Stomach smooth muscle (tissue), 2 donors: ENCODE measurements around the gene CRYBA4.
"Not testable (repeated sequence)": the region's sequence is repeated elsewhere in the genome, so short reads cannot be mapped to it uniquely, and the experiment has no call there.

Source experiments
- H3K27ac ChIP-seq: one replicate; pipeline ENCODE4 v1.7.0; 2013; ENCODE audit warnings: mild to moderate bottlenecking, low read length, inconsistent platforms
- H3K27me3 ChIP-seq, 2 donors: one replicate each; pipeline ENCODE4 v1.7.0; 2013; ENCODE audit warnings: low read length in 2 of 2; ENCODE audit not compliant: insufficient read depth in 2 of 2, control insufficient read depth in 1 of 2
- H3K36me3 ChIP-seq, 2 donors: one replicate each; pipeline ENCODE4 v1.7.0; 2013; ENCODE audit warnings: low read length in 2 of 2; ENCODE audit not compliant: control insufficient read depth in 2 of 2, insufficient read depth in 2 of 2
- H3K4me1 ChIP-seq: one replicate; pipeline ENCODE4 v1.7.0; 2013; ENCODE audit warnings: low read length; ENCODE audit not compliant: control insufficient read depth, insufficient read depth
- H3K4me3 ChIP-seq, 2 donors: one replicate each; pipeline ENCODE4 v1.7.0; 2013; ENCODE audit warnings: low read length in 2 of 2
- H3K9ac ChIP-seq, 2 donors: one replicate each; pipeline ENCODE4 v1.7.0; 2013; ENCODE audit warnings: low read length in 2 of 2, mild to moderate bottlenecking in 1 of 2
- H3K9me3 ChIP-seq, 2 donors: one replicate each; pipeline ENCODE4 v1.7.0; 2013; ENCODE audit warnings: low read length in 2 of 2; ENCODE audit not compliant: control insufficient read depth in 2 of 2
- donor health status: healthy.
- donor health status: Pancreatic carcinoma.

Gene CRYBA4

GRCh38 chr22:26613753-26614152 lies 8.0 kb upstream of the CRYBA4 start:
- H3K27me3 ChIP-seq = peaks cover 8 to 26% of the 10 kb centered on the region in 2 donors

GRCh38 chr22:26614322-26614721 lies 7.4 kb upstream of the CRYBA4 start:
- H3K4me3 ChIP-seq = no peak overlapping the region
- no peaks in the 10 kb centered on the region for H3K4me1 ChIP-seq
- H3K27ac ChIP-seq = no peak overlapping the region
- H3K27me3 ChIP-seq = peaks cover 8 to 30% of the 10 kb centered on the region in 2 donors
- H3K36me3 ChIP-seq = no peaks in the 10 kb centered on the region
- H3K9ac ChIP-seq = no peak overlapping the region
- H3K9me3 ChIP-seq = no peaks in the 10 kb centered on the region

More at GRCh38 chr22:26613753-26614152, 8.0 kb upstream of the CRYBA4 start:
- H3K4me3 ChIP-seq, H3K4me1 ChIP-seq, H3K27ac ChIP-seq, H3K36me3 ChIP-seq, H3K9me3 ChIP-seq, H3K9ac ChIP-seq: not testable (repeated sequence)

DNA sequence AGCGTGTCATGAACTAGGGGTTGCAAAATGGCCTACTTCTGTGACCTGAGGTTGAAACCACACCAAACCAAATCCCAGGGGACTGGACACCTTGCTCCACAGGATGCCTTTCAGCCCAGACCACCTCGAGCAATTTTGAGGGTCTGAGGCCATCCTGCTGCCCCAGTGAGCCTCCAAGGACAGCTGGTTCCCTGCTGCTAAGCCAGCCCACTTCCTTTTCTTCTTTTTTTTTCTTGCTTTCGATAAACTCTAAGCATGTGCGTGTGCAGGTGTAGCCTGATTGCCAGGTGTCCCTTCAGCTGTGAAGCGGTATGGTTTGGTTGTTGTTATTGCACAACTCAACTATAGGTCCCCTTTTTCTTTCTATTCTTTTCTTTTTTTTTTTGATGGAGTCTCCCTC lies 6.6 kb upstream of the CRYBA4 start:
- Histone ChIP-seq H3K4me1 (no peaks in the 10 kb centered on the region), H3K27ac (no peak overlapping the region), H3K4me3 (no peak overlapping the region), H3K27me3 (peaks cover 8 to 30% of the 10 kb centered on the region in 2 donors), H3K9ac (no peak overlapping the region), H3K36me3 (no peaks in the 10 kb centered on the region), H3K9me3 (no peaks in the 10 kb centered on the region)

DNA sequence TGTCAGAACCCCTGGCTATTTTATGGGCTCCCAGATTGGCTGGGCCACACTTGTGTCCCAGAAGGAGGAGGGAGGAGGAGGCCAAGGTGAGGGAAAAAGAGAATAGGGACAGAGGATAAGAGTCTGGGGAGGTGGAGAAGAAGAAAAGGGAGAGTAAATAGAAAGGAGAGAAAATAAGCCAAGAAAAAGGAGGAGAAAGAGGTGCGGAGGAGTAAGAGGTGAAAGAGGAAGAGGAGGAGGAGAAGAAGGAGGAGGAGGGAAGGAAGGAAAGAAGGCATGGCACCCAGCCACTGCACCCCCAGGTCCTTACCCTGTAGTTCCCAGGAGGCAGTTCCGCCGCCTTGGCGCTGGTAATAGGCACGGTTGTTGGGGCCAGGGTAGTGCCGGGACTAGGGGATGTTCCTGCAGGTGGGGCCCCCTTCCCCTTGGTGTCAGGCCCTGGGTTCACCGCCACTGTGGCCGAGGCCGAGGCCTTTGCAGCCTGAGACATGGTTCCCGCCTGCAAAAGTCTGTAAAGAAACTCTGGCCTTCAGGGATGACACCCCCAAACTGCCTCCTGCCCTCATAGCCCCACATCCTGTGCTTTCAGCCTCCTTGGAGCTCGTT lies 5.8 kb upstream of the CRYBA4 start:
- Histone ChIP-seq H3K9me3 (no peaks in the 10 kb centered on the region), H3K9ac (no peak overlapping the region), H3K27me3 (peaks cover 8 to 27% of the 10 kb centered on the region in 2 donors), H3K27ac (no peak overlapping the region), H3K4me1 (no peaks in the 10 kb centered on the region), H3K4me3 (no peak overlapping the region), H3K36me3 (no peaks in the 10 kb centered on the region)

GRCh38 chr22:26616650-26617049 lies 5.1 kb upstream of the CRYBA4 start:
- no peaks in the 10 kb centered on the region for H3K9me3 ChIP-seq
- no peaks in the 10 kb centered on the region for H3K36me3 ChIP-seq
- H3K4me3 ChIP-seq = no peak overlapping the region
- no peak overlapping the region for H3K9ac ChIP-seq
- no peak overlapping the region for H3K27ac ChIP-seq
- H3K4me1 ChIP-seq = no peaks in the 10 kb centered on the region
- H3K27me3 ChIP-seq = peaks cover 8 to 32% of the 10 kb centered on the region in 2 donors

GRCh38 chr22:26617271-26618199 lies 4.2 kb upstream of the CRYBA4 start, which contains the start of gene CRYBB1:
Gene CRYBB1 (minus strand): TSS chr22:26618027. CDS start chr22:26616319, 1,708 bp downstream.
- H3K4me1 ChIP-seq = no peaks in the 10 kb centered on the region
- no peak within 1 kb of the TSS for H3K9ac ChIP-seq
- no peaks in the 10 kb centered on the region for H3K9me3 ChIP-seq
- no peak within 1 kb of the TSS for H3K27ac ChIP-seq
- H3K27me3 ChIP-seq = peaks cover 7 to 36% of the 10 kb centered on the region in 2 donors
- H3K4me3 ChIP-seq = no peak within 1 kb of the TSS
- no peaks in the 10 kb centered on the region for H3K36me3 ChIP-seq

- H3K9me3 ChIP-seq = no peaks in the 10 kb centered on the region
- no peak overlapping the region for H3K4me3 ChIP-seq
- peaks cover 0 to 30% of the 10 kb centered on the region in 2 donors for H3K27me3 ChIP-seq
- H3K9ac ChIP-seq = no peak overlapping the region
- no peaks in the 10 kb centered on the region for H3K36me3 ChIP-seq
- H3K4me1 ChIP-seq = no peaks in the 10 kb centered on the region
- H3K27ac ChIP-seq = no peak overlapping the region
Measured at GRCh38 chr22:26618455-26618854, 3.3 kb upstream of the CRYBA4 start.

- no peak overlapping the region for H3K27ac ChIP-seq
- H3K4me1 ChIP-seq = no peaks in the 10 kb centered on the region
- peaks cover 0 to 27% of the 10 kb centered on the region in 2 donors for H3K27me3 ChIP-seq
- no peak overlapping the region for H3K9ac ChIP-seq
- no peaks in the 10 kb centered on the region for H3K36me3 ChIP-seq
- H3K4me3 ChIP-seq = no peak overlapping the region
- H3K9me3 ChIP-seq = no peaks in the 10 kb centered on the region
Measured at GRCh38 chr22:26619510-26619909, 2.3 kb upstream of the CRYBA4 start.

- no peak overlapping the region for H3K4me3 ChIP-seq
- no peak overlapping the region for H3K27ac ChIP-seq
- no peak overlapping the region for H3K9ac ChIP-seq
- H3K9me3 ChIP-seq = no peaks in the 10 kb centered on the region
- H3K27me3 ChIP-seq = peaks cover 0 to 23% of the 10 kb centered on the region in 2 donors
- H3K36me3 ChIP-seq = no peaks in the 10 kb centered on the region
- no peaks in the 10 kb centered on the region for H3K4me1 ChIP-seq
Measured at GRCh38 chr22:26620197-26620596, 1.6 kb upstream of the CRYBA4 start.

DNA sequence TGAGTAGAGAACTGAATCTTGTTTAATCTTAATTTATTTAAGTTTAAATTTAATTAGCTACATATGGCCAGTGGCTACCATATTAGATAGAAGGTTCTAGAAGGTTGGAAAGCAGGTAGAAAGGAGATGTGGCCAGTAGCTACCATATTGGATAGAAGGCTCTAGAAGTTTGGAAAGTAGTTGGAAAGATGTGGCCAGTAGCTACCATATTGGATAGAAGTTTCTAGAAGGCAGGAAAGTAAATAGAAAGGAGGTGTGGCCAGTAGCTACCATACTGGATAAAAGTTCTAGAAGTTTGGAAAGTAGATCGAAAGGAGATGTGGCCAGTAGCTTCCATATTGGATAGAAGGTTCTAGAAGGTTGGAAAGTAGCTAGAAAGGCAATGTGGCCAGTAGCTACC lies 2.2 kb downstream of the CRYBA4 start:
- Histone ChIP-seq H3K27ac (no peak overlapping the region), H3K36me3 (no peaks in the 10 kb centered on the region), H3K27me3 (peaks cover 0 to 11% of the 10 kb centered on the region in 2 donors), H3K9me3 (no peaks in the 10 kb centered on the region), H3K9ac (no peak overlapping the region), H3K4me3 (no peak overlapping the region), H3K4me1 (no peaks in the 10 kb centered on the region)

DNA sequence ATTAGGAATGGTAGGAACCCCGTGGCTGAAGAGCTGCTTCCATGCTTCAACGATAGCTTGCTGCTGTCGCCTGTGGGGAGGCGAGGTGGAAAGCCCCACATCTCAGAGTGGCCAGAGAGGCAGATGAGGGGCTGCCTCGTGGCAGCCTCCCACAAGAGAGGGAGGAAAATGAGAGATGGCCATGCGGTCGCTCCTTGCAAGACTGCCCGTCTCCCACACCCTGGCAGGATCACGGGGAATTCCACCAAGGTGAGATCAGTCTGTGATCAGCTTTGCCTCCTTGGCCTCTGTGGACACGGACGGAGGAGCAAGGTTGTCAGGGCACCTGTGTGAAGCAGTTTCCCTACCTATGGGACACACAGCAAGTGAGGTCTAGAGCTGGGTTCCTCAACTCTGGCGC lies 3.0 kb downstream of the CRYBA4 start:
- Histone ChIP-seq H3K27me3 (peaks cover 0 to 9% of the 10 kb centered on the region in 2 donors), H3K9me3 (no peaks in the 10 kb centered on the region), H3K4me3 (no peak overlapping the region), H3K9ac (no peak overlapping the region), H3K4me1 (no peaks in the 10 kb centered on the region), H3K27ac (no peak overlapping the region), H3K36me3 (no peaks in the 10 kb centered on the region)
